Fibroblast of lung (primary cell): ENCODE measurements around the gene SORCS2.

Experiments
- CTCF ChIP-seq, 2 donors: IDR thresholded peaks in 1 of 2; conservative IDR thresholded peaks in 1 of 2; 1 replicate in 1 of 2; 2 replicates in 1 of 2; pipeline ENCODE4 v1.5.1; 2011 to 2012; ENCODE audit warnings: low read length in 2 of 2, control low read depth in 1 of 2, inconsistent platforms in 1 of 2, low read depth in 1 of 2, mild to moderate bottlenecking in 1 of 2
- EZH2 ChIP-seq: IDR thresholded peaks from 2 replicates; pipeline ENCODE4 v1.5.1; 2012; ENCODE audit warnings: low read length, control low read depth, mild to moderate bottlenecking; ENCODE audit errors: missing control alignments

GRCh38 chr4:7532043-7532442, 339.7 kb downstream of the SORCS2 start:
- no peak for TF ChIP-seq CTCF (conservative IDR thresholded peaks at IDR 0.05 in 1 of 2, IDR thresholded peaks at IDR 0.05 in 1 of 2; ENCODE audit: low read depth in 1 of 2, low read length in 2 of 2)
- TF ChIP-seq EZH2: no peak
